A549 (cell line): Measurements from ENCODE around the gene CLCN7. TPM values are rescaled to one million over a fixed set of nuclear protein-coding genes. Genes with fewer than 3 reads are reported as not detected.

Experiments used
- ATAC-seq, 2 experiments: fragments of 200-7000 bp in 1 of 2; fragments of >200 bp in 1 of 2; cut with Nextera tagmentation in 1 of 2; cut with Tn5 transposase in 1 of 2; 3 replicates each; pipeline versions ENCODE4 v1.8.0 to v1.9.1; 2018 to 2020; ENCODE audit warnings: mild to moderate bottlenecking in 1 of 2, moderate library complexity in 1 of 2
- CTCF ChIA-PET: fragments of 300-600 bp; sonication (Branson Sonifier 250); formaldehyde crosslinking; extraction: SDS; loops from one replicate; lab custom pipeline; 2021; ENCODE audit warnings: antibody characterized with exemption, inconsistent platforms; lab: Yijun Ruan, JAX
- POLR2A ChIA-PET: fragments of 350-600 bp; formaldehyde crosslinking; extraction: SDS; loops from one replicate; lab custom pipeline; 2021; ENCODE audit warnings: antibody characterized with exemption, inconsistent platforms; lab: Yijun Ruan, JAX
- DNase-seq, 2 experiments: peaks; one replicate each; pipeline versions ENCODE4 v3.0.0 to v3.0.0-alpha.2; 2011 to 2016; ENCODE audit warnings: low read depth in 1 of 2, low spot score in 1 of 2
- FAIRE-seq: peaks from 2 replicates; lab custom pipeline; 2011; peaks lifted over from hg19 to GRCh38; lab: Jason Lieb, UNC
- H3K27ac ChIP-seq, 2 experiments: fragments of >200 bp; sonication (Bioruptor Twin); formaldehyde crosslinking; 3 replicates each; pipeline ENCODE4 v1.5.1; 2016 to 2017
- H3K4me1 ChIP-seq: fragments of >200 bp; sonication (Bioruptor Twin); formaldehyde crosslinking; 3 replicates; pipeline ENCODE4 v1.6.1; 2016
- H3K4me2 ChIP-seq: fragments of >200 bp; sonication (Bioruptor Twin); formaldehyde crosslinking; 3 replicates; pipeline ENCODE4 v1.6.1; 2016
- H3K4me3 ChIP-seq: fragments of >200 bp; sonication (Bioruptor Twin); formaldehyde crosslinking; 3 replicates; pipeline ENCODE4 v1.5.1; 2016
- H3K9me3 ChIP-seq: fragments of >200 bp; sonication (Bioruptor Twin); formaldehyde crosslinking; 3 replicates; pipeline ENCODE4 v1.6.1; 2016
- ATOH8 ChIP-seq: fragments of 250-450 bp; sonication (Bioruptor Pico); IDR thresholded peaks from 2 replicates; pipeline ENCODE4 v1.5.0; 2020; ENCODE audit warnings: low read depth, mild to moderate bottlenecking, moderate library complexity
- CBX2 ChIP-seq: fragments of 200-600 bp; sonication (generic); IDR thresholded peaks from 2 replicates; pipeline ENCODE4 v1.6.1; 2016; ENCODE audit warnings: low read depth, mild to moderate bottlenecking, borderline replicate concordance
- CEBPB ChIP-seq, 2 experiments: fragments of >200 bp in 1 of 2; sonication (Bioruptor Twin) in 1 of 2; formaldehyde crosslinking in 1 of 2; IDR thresholded peaks; 2 replicates each; pipeline ENCODE4 v1.6.1; 2012 to 2016
- CHD2 ChIP-seq: fragments of 150-350 bp; IDR thresholded peaks from 2 replicates; pipeline ENCODE4 v1.6.1; 2014; ENCODE audit warnings: low read length; ENCODE audit not compliant: partially characterized antibody
- CHD4 ChIP-seq: fragments of 200-600 bp; sonication (generic); IDR thresholded peaks from 2 replicates; pipeline ENCODE4 v1.6.1; 2016; ENCODE audit warnings: antibody characterized with exemption, mild to moderate bottlenecking, borderline replicate concordance
- E2F6 ChIP-seq: IDR thresholded peaks from 2 replicates; pipeline ENCODE4 v1.6.1; 2012; ENCODE audit warnings: low read depth, borderline replicate concordance
- ESRRA ChIP-seq: fragments of 150-350 bp; IDR thresholded peaks from 2 replicates; pipeline ENCODE4 v1.6.1; 2014; ENCODE audit warnings: mild to moderate bottlenecking, low read length, borderline replicate concordance
- GATA3 ChIP-seq: IDR thresholded peaks from 2 replicates; pipeline ENCODE4 v1.6.1; 2012; ENCODE audit warnings: borderline replicate concordance
- HEYL ChIP-seq: fragments of 250-450 bp; sonication (Bioruptor Pico); IDR thresholded peaks from 2 replicates; pipeline ENCODE4 v1.8.0; 2021; ENCODE audit warnings: mild to moderate bottlenecking, moderate library complexity
- HOXB13 ChIP-seq: fragments of 250-450 bp; sonication (Bioruptor Pico); IDR thresholded peaks from 2 replicates; pipeline ENCODE4 v1.5.0; 2020; ENCODE audit warnings: low read depth, mild to moderate bottlenecking, moderate library complexity
- HOXB5 ChIP-seq: fragments of 250-450 bp; sonication (Bioruptor Pico); IDR thresholded peaks from 2 replicates; pipeline ENCODE4 v1.5.0; 2020; ENCODE audit warnings: mild to moderate bottlenecking, moderate library complexity
- JUNB ChIP-seq: fragments of >200 bp; sonication (Bioruptor Twin); formaldehyde crosslinking; IDR thresholded peaks from 2 replicates; pipeline ENCODE4 v1.6.1; 2016
- KDM5A ChIP-seq: fragments of 200-600 bp; sonication (generic); IDR thresholded peaks from 2 replicates; pipeline ENCODE4 v1.6.1; 2016; ENCODE audit warnings: antibody characterized with exemption, mild to moderate bottlenecking
- MAX ChIP-seq: IDR thresholded peaks from 2 replicates; pipeline ENCODE4 v1.6.1; 2012
- MAZ ChIP-seq: fragments of 150-350 bp; IDR thresholded peaks from 2 replicates; pipeline ENCODE4 v1.6.1; 2014; ENCODE audit warnings: antibody characterized with exemption, low read depth, low read length, borderline replicate concordance
- NPAS2 ChIP-seq: fragments of 250-450 bp; sonication (Bioruptor Pico); IDR thresholded peaks from 2 replicates; pipeline ENCODE4 v1.8.0; 2022; ENCODE audit warnings: mild to moderate bottlenecking, moderate library complexity, borderline replicate concordance
- NR3C1 ChIP-seq: fragments of >200 bp; sonication (Bioruptor Twin); formaldehyde crosslinking; IDR thresholded peaks from 3 replicates; pipeline ENCODE4 v1.6.1; 2017
- PHF8 ChIP-seq: fragments of 200-600 bp; sonication (generic); IDR thresholded peaks from 2 replicates; pipeline ENCODE4 v1.6.1; 2016; ENCODE audit warnings: low read depth, mild to moderate bottlenecking, antibody characterized with exemption, moderate library complexity, borderline replicate concordance
- POLR2AphosphoS2 ChIP-seq: conservative IDR thresholded peaks from 2 replicates; pipeline ENCODE4 v1.6.1; 2012; ENCODE audit warnings: low read length, improper control_type of control experiment, inconsistent platforms
- RCOR1 ChIP-seq: fragments of 150-350 bp; IDR thresholded peaks from 2 replicates; pipeline ENCODE4 v1.6.1; 2014; ENCODE audit warnings: antibody characterized with exemption, low read length, low read depth
- RFX5 ChIP-seq: fragments of 450-650 bp; IDR thresholded peaks from 2 replicates; pipeline ENCODE4 v1.7.1; 2014; ENCODE audit warnings: antibody characterized with exemption, mild to moderate bottlenecking, moderate library complexity
- TP53 ChIP-seq: fragments of 250-450 bp; sonication (Bioruptor Pico); IDR thresholded peaks from 2 replicates; pipeline ENCODE4 v1.5.0; 2021; ENCODE audit warnings: mild to moderate bottlenecking, moderate library complexity
- ZC3H11A ChIP-seq: fragments of 450-650 bp; IDR thresholded peaks from 2 replicates; pipeline ENCODE4 v1.6.1; 2014; ENCODE audit warnings: antibody characterized with exemption, mild to moderate bottlenecking
- ZNF302 ChIP-seq: fragments of 250-450 bp; sonication (Bioruptor Pico); IDR thresholded peaks from 2 replicates; pipeline ENCODE4 v1.9.0; 2021; ENCODE audit warnings: inconsistent platforms, mild to moderate bottlenecking, moderate library complexity
- ZSCAN20 ChIP-seq: fragments of 250-450 bp; sonication (Bioruptor Pico); IDR thresholded peaks from 2 replicates; pipeline ENCODE4 v1.8.0; 2022; ENCODE audit warnings: mild to moderate bottlenecking, moderate library complexity
- WGBS: methylation state at CpG from one replicate; pipeline ENCODE4 v1.1.6; 2017; ENCODE audit errors: missing lambda C conversion rate; 5-methylcytosine and 5-hydroxymethylcytosine counted together
- polyA plus RNA-seq, 4 experiments: library from polyadenylated mRNA; depleted of rRNA in 3 of 4; stranded (reverse); fragments of >200 nt; fragmentation: RNase III in 1 of 4; extraction: RNeasy Plus Mini Kit Qiagen cat#74134 plus additional on column Dnase treatment in 1 of 4; gene quantifications; 2 replicates in 3 of 4; 3 replicates in 1 of 4; pipeline ENCODE4 v1.2.3, GENCODE V29; 2011 to 2017
- TF ChIP-seq, protein P1 (sequence below): fragments of >200 bp; sonication (Bioruptor Twin); formaldehyde crosslinking; IDR thresholded peaks from 3 replicates; pipeline ENCODE4 v1.5.1; 2016

CLCN7 gene
- polyA plus RNA-seq, 2 of the 4 experiments (the other 2 are of a cell fraction), result 17.2 to 69.7 TPM

- FAIRE-seq (no peak), ATAC-seq (no peak), DNase-seq (no peak)
- no peaks in the 10 kb centered on the region for H3K4me1 ChIP-seq
- WGBS, result 92% methylated on average over 12 of the region's 17 CpGs
- H3K27ac ChIP-seq, result no peak overlapping the region
- CTCF ChIA-PET, result interaction anchor here (1.1 kb wide), 1 partner anchor 11 kb away, joined by 4 read pairs; no protein-coding TSS in a partner anchor
- POLR2A ChIA-PET, result interaction anchor here (0.8 kb wide), 1 partner anchor 60 kb away, joined by 3 read pairs; no protein-coding TSS in a partner anchor
- H3K9me3 ChIP-seq, result no peaks in the 10 kb centered on the region
- no peak overlapping the region for H3K4me2 ChIP-seq
- H3K4me3 ChIP-seq, result no peak overlapping the region
- TF ChIP-seq CBX2 (no peak), HEYL (no peak), NR3C1 (no peak), KDM5A (no peak), NPAS2 (no peak), E2F6 (no peak), ZNF302 (CRISPR knock-in tag) (no peak), PHF8 (no peak), ESRRA (no peak), GATA3 (no peak), HOXB5 (no peak), TP53 (no peak), JUNB (no peak), POLR2AphosphoS2 (no peak), ZC3H11A (no peak), CEBPB (IDR thresholded peaks at IDR 0.05) (no peak), MAZ (no peak)
These were observed 45.0 kb upstream of the CLCN7 start for GRCh38 chr16:1519831-1520230.

GRCh38 chr16:1518626-1519135, 43.9 kb upstream of the CLCN7 start:
- CTCF ChIA-PET, result interaction anchor here (0.6 to 1.6 kb wide), 4 partner anchors 10 to 183 kb away, joined by 3 to 5 read pairs (median 4); partner anchors contain the start of gene TELO2
- TF ChIP-seq, protein P1, sequence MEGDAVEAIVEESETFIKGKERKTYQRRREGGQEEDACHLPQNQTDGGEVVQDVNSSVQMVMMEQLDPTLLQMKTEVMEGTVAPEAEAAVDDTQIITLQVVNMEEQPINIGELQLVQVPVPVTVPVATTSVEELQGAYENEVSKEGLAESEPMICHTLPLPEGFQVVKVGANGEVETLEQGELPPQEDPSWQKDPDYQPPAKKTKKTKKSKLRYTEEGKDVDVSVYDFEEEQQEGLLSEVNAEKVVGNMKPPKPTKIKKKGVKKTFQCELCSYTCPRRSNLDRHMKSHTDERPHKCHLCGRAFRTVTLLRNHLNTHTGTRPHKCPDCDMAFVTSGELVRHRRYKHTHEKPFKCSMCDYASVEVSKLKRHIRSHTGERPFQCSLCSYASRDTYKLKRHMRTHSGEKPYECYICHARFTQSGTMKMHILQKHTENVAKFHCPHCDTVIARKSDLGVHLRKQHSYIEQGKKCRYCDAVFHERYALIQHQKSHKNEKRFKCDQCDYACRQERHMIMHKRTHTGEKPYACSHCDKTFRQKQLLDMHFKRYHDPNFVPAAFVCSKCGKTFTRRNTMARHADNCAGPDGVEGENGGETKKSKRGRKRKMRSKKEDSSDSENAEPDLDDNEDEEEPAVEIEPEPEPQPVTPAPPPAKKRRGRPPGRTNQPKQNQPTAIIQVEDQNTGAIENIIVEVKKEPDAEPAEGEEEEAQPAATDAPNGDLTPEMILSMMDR, result no peak
- TF ChIP-seq HOXB13 (no peak), ATOH8 (CRISPR knock-in tag) (no peak), MAX (no peak), ESRRA (no peak)
- Histone ChIP-seq H3K4me3 (no peak overlapping the region), H3K4me2 (no peak overlapping the region), H3K27ac (no peak overlapping the region), H3K4me1 (no peaks in the 10 kb centered on the region), H3K9me3 (peaks cover 8% of the 10 kb centered on the region)
- ATAC-seq (peak; percentile 40 to 62), FAIRE-seq (no peak), DNase-seq (no peak)
- WGBS, result 90% methylated on average over 12 of the region's 16 CpGs
- POLR2A ChIA-PET, result no interaction called here

GRCh38 chr16:1514507-1514906, 39.7 kb upstream of the CLCN7 start:
- DNase-seq, result no peak
- ChIA-PET CTCF (no interaction called here), POLR2A (no interaction called here)
- WGBS, result 90% methylated on average over 3 of the region's 3 CpGs
- Histone ChIP-seq H3K4me3 (no peak overlapping the region), H3K27ac (no peak overlapping the region), H3K4me1 (no peaks in the 10 kb centered on the region), H3K9me3 (peaks cover 8% of the 10 kb centered on the region), H3K4me2 (no peak overlapping the region)
- no peak for ATAC-seq
- FAIRE-seq, result no peak
- no peak for TF ChIP-seq CHD4
- TF ChIP-seq JUNB, result no peak
- TF ChIP-seq RCOR1, result no peak
- no peak for TF ChIP-seq CEBPB (IDR thresholded peaks at IDR 0.05)
- no peak for TF ChIP-seq CHD2
- no peak for TF ChIP-seq NR3C1
- no peak for TF ChIP-seq GATA3
- no peak for TF ChIP-seq ZSCAN20
- TF ChIP-seq RFX5, result no peak
